HepG2 (cell line): ENCODE data around the gene CNTN2. TPM values are rescaled to one million over a fixed set of nuclear protein-coding genes. Genes with fewer than 3 reads are reported as not detected.

Experiments used
- ARID2 ChIP-seq: sonication (generic); formaldehyde crosslinking; IDR thresholded peaks from 2 replicates; pipeline ENCODE4 v1.8.1; 2022; ENCODE audit warnings: mild to moderate bottlenecking, missing genetic modification reagents, borderline replicate concordance
- BORCS8-MEF2B ChIP-seq: sonication (generic); formaldehyde crosslinking; IDR thresholded peaks from 2 replicates; pipeline ENCODE4 v1.8.0; 2022; ENCODE audit warnings: mild to moderate bottlenecking, missing genetic modification reagents
- HOXA9 ChIP-seq: sonication (generic); formaldehyde crosslinking; IDR thresholded peaks from 2 replicates; pipeline ENCODE4 v1.8.1; 2022; ENCODE audit warnings: missing genetic modification reagents, mild to moderate bottlenecking, moderate library complexity, borderline replicate concordance
- IRX3 ChIP-seq: sonication (generic); formaldehyde crosslinking; IDR thresholded peaks from 2 replicates; pipeline ENCODE4 v1.8.1; 2023; ENCODE audit warnings: mild to moderate bottlenecking, low read depth, missing genetic modification reagents, borderline replicate concordance
- KDM4B ChIP-seq: sonication (generic); formaldehyde crosslinking; IDR thresholded peaks from 2 replicates; pipeline ENCODE4 v1.4.0; 2020; ENCODE audit warnings: missing genetic modification reagents
- NR3C1 ChIP-seq: sonication (generic); formaldehyde crosslinking; IDR thresholded peaks from 2 replicates; pipeline ENCODE4 v1.4.0; 2020; ENCODE audit warnings: missing genetic modification reagents
- PLRG1 ChIP-seq: fragments of 450-650 bp; conservative IDR thresholded peaks from 2 replicates; pipeline ENCODE4 v1.6.1; 2016
- RAD21 ChIP-seq: fragments of 450-650 bp; formaldehyde crosslinking; IDR thresholded peaks from 2 replicates; pipeline ENCODE4 v1.5.0; 2020; ENCODE audit warnings: mild to moderate bottlenecking
- SMAD9 ChIP-seq: sonication (generic); formaldehyde crosslinking; IDR thresholded peaks from 2 replicates; pipeline ENCODE4 v1.5.1; 2020; ENCODE audit warnings: mild to moderate bottlenecking, missing genetic modification reagents
- SOX13 ChIP-seq, 3 experiments: fragments of 450-650 bp in 1 of 3; sonication (generic) in 1 of 3; formaldehyde crosslinking in 1 of 3; IDR thresholded peaks in 2 of 3; conservative IDR thresholded peaks in 1 of 3; 2 replicates each; pipeline versions ENCODE4 v1.5.0 to v1.6.1; 2016 to 2020; ENCODE audit warnings: antibody characterized with exemption in 1 of 3, mild to moderate bottlenecking in 1 of 3, missing compliant biosample characterization in 1 of 3, missing genetic modification reagents in 1 of 3, moderate library complexity in 1 of 3
- SOX6 ChIP-seq, 2 experiments: fragments of 450-650 bp in 1 of 2; sonication (generic) in 1 of 2; formaldehyde crosslinking in 1 of 2; IDR thresholded peaks; 2 replicates each; pipeline versions ENCODE4 v1.4.0 to v1.6.1; 2017 to 2020; ENCODE audit warnings: antibody characterized with exemption in 1 of 2, mild to moderate bottlenecking in 1 of 2, missing genetic modification reagents in 1 of 2
- ZNF460 ChIP-seq: sonication (generic); formaldehyde crosslinking; IDR thresholded peaks from 2 replicates; pipeline ENCODE4 v1.5.1; 2020; ENCODE audit warnings: missing genetic modification reagents, mild to moderate bottlenecking, borderline replicate concordance
- ZNF484 ChIP-seq: sonication (generic); formaldehyde crosslinking; IDR thresholded peaks from 2 replicates; pipeline ENCODE4 v1.5.1; 2020; ENCODE audit warnings: mild to moderate bottlenecking, low read depth, missing genetic modification reagents, borderline replicate concordance
- ZNF891 ChIP-seq: sonication (generic); formaldehyde crosslinking; IDR thresholded peaks from 2 replicates; pipeline ENCODE4 v1.5.0; 2020; ENCODE audit warnings: mild to moderate bottlenecking, missing genetic modification reagents
- ZSCAN31 ChIP-seq: sonication (generic); formaldehyde crosslinking; IDR thresholded peaks from 2 replicates; pipeline ENCODE4 v1.5.0; 2020; ENCODE audit warnings: low read depth, mild to moderate bottlenecking, missing genetic modification reagents
- polyA plus RNA-seq, 8 experiments: library from polyadenylated mRNA; depleted of rRNA in 3 of 8; stranded (reverse) in 7 of 8; unstranded in 1 of 8; fragments of >200 nt; fragmentation: Illumina TruSeq in 4 of 8; extraction: Trizol in 4 of 8; gene quantifications; 2 replicates each; pipeline versions ENCODE4 v1.2.1 to v1.2.3, GENCODE V29; 2011 to 2016; ENCODE audit warnings: low read depth in 4 of 8, missing spikeins in 1 of 8, mixed read lengths in 1 of 8; ENCODE audit not compliant: insufficient read depth in 1 of 8
- total RNA-seq, 5 experiments: library from RNA; depleted of rRNA; stranded (reverse); fragments of >200 nt; fragmentation: Illumina TruSeq; extraction: Trizol; gene quantifications; 2 replicates each; pipeline ENCODE4 v1.2.3, GENCODE V29; 2016; ENCODE audit warnings: low read depth in 1 of 5
- TF ChIP-seq, protein P1 (sequence below), 2 experiments: sonication (generic) in 1 of 2; formaldehyde crosslinking in 1 of 2; IDR thresholded peaks; 2 replicates each; pipeline versions ENCODE4 v1.6.1 to v1.9.0; 2014 to 2022; ENCODE audit warnings: antibody characterized with exemption in 1 of 2, borderline replicate concordance in 1 of 2, inconsistent platforms in 1 of 2, low read depth in 1 of 2, missing genetic modification reagents in 1 of 2
- TF ChIP-seq, protein P2 (sequence below): sonication (generic); formaldehyde crosslinking; IDR thresholded peaks from 2 replicates; pipeline ENCODE4 v1.8.0; 2022; ENCODE audit warnings: mild to moderate bottlenecking, missing genetic modification reagents, moderate library complexity
- TF ChIP-seq, protein P3 (sequence below): sonication (generic); formaldehyde crosslinking; IDR thresholded peaks from 2 replicates; pipeline ENCODE4 v1.8.1; 2023; ENCODE audit warnings: missing genetic modification reagents, mild to moderate bottlenecking, borderline replicate concordance
- TF ChIP-seq, protein P4 (sequence below): sonication (generic); formaldehyde crosslinking; IDR thresholded peaks from 2 replicates; pipeline ENCODE4 v1.8.0; 2022; ENCODE audit warnings: mild to moderate bottlenecking, missing genetic modification reagents; ENCODE audit not compliant: insufficient replicate concordance

CNTN2 gene
- total and polyA plus RNA-seq, 2 of the 13 experiments (the other 11 are each of a cell fraction or from before 2014, with no cell fraction given): not detected

DNA sequence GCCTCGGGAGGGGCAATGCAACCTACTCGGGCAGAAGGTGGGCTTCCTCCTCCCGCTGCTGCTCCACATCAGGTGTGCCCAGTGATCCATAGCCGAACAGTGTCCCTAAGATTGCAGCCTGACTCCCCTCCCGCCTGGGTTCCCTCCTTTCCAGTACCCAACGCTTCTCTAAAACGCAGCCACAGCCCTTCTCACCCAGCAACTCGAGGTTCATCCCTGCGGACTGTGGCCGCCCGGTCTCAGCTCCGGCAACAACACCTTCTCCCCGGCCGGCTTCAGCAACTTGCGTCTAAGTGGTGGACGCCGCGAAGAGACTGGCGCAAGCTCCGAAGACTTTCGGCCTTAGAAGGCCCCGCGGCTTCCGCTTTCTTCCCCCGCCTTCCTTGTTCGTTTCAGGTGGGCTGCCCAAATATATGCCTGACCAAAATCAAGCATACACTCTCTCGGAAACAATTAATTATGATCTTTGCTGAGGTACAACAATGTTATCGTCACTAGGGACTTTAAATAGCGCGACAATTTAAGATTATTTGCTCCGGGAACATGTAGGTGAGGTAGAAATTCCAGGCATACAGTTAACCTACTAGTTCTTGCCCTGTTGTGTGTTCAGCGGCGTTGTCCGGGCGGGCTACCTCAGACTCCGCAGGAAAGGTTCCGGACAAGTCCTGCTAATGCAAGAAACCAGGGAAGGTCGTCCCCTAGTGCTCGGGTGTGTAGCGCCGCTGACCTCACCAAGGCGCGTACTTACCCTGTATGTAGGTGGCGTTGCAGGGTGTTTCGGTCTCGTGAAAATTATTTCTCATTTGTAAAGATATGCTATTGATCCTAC lies 78.9 kb downstream of the CNTN2 start, which contains the start of gene RBBP5 (continued):
- TF ChIP-seq, protein P1, sequence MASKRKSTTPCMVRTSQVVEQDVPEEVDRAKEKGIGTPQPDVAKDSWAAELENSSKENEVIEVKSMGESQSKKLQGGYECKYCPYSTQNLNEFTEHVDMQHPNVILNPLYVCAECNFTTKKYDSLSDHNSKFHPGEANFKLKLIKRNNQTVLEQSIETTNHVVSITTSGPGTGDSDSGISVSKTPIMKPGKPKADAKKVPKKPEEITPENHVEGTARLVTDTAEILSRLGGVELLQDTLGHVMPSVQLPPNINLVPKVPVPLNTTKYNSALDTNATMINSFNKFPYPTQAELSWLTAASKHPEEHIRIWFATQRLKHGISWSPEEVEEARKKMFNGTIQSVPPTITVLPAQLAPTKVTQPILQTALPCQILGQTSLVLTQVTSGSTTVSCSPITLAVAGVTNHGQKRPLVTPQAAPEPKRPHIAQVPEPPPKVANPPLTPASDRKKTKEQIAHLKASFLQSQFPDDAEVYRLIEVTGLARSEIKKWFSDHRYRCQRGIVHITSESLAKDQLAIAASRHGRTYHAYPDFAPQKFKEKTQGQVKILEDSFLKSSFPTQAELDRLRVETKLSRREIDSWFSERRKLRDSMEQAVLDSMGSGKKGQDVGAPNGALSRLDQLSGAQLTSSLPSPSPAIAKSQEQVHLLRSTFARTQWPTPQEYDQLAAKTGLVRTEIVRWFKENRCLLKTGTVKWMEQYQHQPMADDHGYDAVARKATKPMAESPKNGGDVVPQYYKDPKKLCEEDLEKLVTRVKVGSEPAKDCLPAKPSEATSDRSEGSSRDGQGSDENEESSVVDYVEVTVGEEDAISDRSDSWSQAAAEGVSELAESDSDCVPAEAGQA (IDR thresholded peaks at IDR 0.05; ENCODE audit: low read depth): peak; percentile 85
- TF ChIP-seq, protein P1 (CRISPR knock-in tag; IDR thresholded peaks at IDR 0.05; ENCODE audit: borderline replicate concordance): no peak
- TF ChIP-seq KDM4B: peak; percentile 46
- TF ChIP-seq BORCS8-MEF2B (CRISPR knock-in tag): peak; percentile 89
- TF ChIP-seq ZNF891: peak; percentile 46; the same call in 1 of the 2 replicates
- peak; percentile 64; the same call in 1 of the 2 replicates for TF ChIP-seq ZSCAN31 (CRISPR knock-in tag)
- TF ChIP-seq, protein P2, sequence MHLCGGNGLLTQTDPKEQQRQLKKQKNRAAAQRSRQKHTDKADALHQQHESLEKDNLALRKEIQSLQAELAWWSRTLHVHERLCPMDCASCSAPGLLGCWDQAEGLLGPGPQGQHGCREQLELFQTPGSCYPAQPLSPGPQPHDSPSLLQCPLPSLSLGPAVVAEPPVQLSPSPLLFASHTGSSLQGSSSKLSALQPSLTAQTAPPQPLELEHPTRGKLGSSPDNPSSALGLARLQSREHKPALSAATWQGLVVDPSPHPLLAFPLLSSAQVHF (CRISPR knock-in tag): no peak
- peak; percentile 61; the same call in 1 of the 2 replicates for TF ChIP-seq IRX3 (CRISPR knock-in tag)
- no peak for TF ChIP-seq ARID2 (CRISPR knock-in tag)
- TF ChIP-seq RAD21 (CRISPR knock-in tag): peak; percentile 64
- no peak for TF ChIP-seq PLRG1
- no peak for TF ChIP-seq SOX13 (IDR thresholded peaks at IDR 0.05)
- peak in 1 of 2 experiments; percentile 63; a peak in 2 of 4 replicates for TF ChIP-seq SOX13 (CRISPR knock-in tag; conservative IDR thresholded peaks at IDR 0.05 in 1 of 2, IDR thresholded peaks at IDR 0.05 in 1 of 2)
- no peak for TF ChIP-seq ZNF484 (CRISPR knock-in tag)
- TF ChIP-seq ZNF460 (CRISPR knock-in tag): no peak; the same call in 1 of the 2 replicates
- TF ChIP-seq, protein P3, sequence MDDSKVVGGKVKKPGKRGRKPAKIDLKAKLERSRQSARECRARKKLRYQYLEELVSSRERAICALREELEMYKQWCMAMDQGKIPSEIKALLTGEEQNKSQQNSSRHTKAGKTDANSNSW (CRISPR knock-in tag): 0 out of 2 replicates have a peak, but pooled peaks have one; percentile 23
- TF ChIP-seq, protein P4, sequence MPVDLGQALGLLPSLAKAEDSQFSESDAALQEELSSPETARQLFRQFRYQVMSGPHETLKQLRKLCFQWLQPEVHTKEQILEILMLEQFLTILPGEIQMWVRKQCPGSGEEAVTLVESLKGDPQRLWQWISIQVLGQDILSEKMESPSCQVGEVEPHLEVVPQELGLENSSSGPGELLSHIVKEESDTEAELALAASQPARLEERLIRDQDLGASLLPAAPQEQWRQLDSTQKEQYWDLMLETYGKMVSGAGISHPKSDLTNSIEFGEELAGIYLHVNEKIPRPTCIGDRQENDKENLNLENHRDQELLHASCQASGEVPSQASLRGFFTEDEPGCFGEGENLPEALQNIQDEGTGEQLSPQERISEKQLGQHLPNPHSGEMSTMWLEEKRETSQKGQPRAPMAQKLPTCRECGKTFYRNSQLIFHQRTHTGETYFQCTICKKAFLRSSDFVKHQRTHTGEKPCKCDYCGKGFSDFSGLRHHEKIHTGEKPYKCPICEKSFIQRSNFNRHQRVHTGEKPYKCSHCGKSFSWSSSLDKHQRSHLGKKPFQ (CRISPR knock-in tag): no peak
- no peak for TF ChIP-seq NR3C1 (CRISPR knock-in tag)
- no peak for TF ChIP-seq SMAD9 (CRISPR knock-in tag)
- no peak for TF ChIP-seq SOX6 (IDR thresholded peaks at IDR 0.05)
- peak; percentile 67 for TF ChIP-seq SOX6 (CRISPR knock-in tag; IDR thresholded peaks at IDR 0.05)
- TF ChIP-seq HOXA9 (CRISPR knock-in tag): no peak
